T-helper 1 cell (primary cell): Measurements from ENCODE around the gene SUN1.

Experiments used
- DNase-seq, 5 donors: peaks; one replicate each; pipeline ENCODE4 v3.0.0-alpha.2; 2012 to 2020

SUN1 gene

DNA sequence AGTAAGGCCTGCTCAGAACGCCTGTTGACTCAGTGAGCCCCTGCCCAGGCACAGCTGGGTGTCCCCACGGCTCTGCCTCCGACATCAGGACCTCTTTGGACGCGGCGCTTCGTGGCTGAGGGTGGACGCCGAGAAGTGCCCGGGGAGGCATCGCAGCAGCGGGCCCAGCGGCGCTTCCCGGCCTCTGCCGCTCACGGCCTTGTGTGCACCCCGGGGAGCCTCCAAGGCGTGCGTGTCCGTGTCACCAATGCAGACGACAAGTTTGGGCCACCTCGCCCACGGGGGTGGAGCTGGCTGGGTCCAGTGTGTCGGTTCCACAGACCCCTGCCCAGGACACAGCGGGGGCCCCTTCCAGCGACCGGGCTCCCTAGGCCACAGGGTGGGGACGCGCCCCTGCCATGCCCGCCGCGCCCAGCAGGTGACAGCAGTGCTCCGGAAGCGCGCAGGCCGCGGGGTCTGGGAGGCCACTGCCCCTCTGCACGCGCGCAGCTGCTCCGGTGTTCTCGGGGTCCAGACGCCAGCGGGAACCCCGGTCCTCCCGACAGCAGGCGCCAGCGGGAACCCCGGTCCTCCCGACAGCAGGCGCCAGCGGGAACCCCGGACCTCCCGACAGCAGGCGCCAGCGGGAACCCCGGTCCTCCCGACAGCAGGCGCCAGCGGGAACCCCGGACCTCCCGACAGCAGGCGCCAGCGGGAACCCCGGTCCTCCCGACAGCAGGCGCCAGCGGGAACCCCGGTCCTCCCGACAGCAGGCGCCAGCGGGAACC lies 76.5 kb downstream of the SUN1 start:
- peak in 2 of 5 donors; percentile 31 to 48 for DNase-seq

DNA sequence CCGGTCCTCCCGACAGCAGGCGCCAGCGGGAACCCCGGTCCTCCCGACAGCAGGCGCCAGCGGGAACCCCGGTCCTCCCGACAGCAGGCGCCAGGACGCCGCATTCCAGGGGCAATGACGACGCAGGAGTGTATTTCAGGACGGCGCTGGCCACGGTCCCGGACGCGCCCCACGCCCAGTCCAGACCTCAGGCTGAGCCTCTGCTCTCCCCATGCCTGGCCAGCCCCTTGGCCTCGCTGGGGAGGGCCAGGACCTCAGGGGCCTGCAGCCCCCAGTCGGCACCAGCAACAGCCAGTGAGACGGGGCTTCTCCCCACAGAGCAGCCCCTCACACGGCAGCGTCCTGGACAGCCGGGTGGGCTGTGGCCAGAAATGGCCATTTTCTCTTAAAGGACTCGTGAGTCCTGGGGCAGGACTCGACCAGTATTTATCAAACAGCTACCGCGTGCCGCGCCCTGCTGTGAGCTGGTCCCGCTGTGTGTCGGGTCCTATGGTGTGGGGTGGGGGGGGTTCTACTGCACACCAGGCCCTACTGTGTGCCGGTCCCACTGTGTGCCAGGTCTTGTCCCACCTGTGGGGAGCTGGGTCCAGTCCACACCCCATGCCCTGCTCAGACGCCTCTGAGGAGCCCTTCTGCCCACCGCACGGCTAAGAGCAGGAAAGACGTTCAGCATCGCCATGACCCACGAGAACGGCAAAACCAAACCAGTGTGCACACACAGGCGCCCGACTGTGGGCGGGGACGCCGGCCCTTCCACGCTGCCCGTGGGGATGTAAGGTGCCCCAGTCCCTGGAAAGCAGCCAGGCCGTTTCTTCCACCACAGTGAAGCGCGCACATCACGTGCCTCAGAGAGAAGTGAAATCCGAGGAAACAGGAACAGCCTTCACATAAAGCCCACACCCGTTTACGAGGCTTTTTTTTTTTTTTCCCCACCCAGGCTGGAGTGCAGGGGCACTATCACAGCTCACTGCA lies 77.4 kb downstream of the SUN1 start:
- no peak for DNase-seq

DNA sequence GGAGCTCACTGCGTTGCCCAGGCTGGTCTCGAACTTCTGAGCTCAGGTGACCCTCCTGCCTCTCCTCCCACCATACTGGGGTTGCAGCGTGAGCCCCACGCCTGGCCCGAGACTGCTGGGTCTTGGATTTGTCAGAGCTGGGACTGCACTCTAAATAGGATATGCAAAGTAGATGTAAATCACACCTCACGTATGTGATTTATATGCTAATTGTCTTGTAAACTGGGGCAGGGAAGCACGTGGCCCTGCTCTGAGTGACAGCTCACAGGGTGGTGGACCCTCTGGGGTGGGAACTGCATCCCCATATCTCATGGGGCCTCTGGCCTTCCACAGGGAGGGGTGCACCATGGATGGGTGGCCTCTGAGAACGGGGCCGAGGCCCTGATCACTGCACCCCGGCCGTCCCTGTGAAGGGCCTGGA lies 78.2 kb downstream of the SUN1 start:
- no peak for DNase-seq

GRCh38 chr7:910931-911431 lies 78.7 kb downstream of the SUN1 start:
- no peak for DNase-seq

- DNase-seq = no peak
Measured at GRCh38 chr7:911791-912480, 79.7 kb downstream of the SUN1 start.

GRCh38 chr7:913736-914520 lies 81.7 kb downstream of the SUN1 start:
- DNase-seq = no peak

DNA sequence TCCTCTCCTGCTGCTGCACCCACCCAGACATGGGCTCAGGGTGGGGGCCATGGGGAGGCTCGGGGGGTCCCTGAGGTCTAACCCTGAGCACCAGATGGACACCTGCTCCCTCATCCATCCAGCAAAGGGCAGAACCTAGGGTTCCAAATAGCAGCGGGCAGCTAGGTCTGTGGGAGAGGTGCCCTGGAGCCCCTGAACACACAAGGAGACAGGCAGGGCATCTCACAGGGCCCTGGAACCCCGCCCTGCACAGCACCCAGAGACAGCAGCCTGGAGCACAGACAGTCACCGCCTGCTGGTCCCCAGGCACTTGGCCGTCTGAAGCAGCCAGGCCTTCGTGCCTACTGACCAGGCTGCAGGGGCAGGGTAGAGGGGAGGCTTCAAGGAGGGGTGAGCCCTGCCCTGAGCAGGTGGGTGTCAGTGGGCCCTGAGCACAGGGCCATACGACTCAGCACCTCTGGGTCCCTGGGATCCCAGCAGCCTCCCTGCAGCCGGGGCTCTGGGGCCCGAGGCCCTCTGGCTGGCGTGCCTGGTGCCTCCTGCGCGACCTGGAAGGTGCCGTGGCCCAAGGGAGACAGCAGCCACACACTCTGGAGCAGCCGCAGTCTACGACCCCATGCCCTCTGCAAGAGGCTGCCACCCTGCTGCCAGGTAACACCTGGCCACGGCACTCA lies 82.4 kb downstream of the SUN1 start:
- DNase-seq = no peak

- no peak for DNase-seq
Measured at GRCh38 chr7:915291-916218, 83.3 kb downstream of the SUN1 start.

- no peak for DNase-seq
Measured at GRCh38 chr7:916291-916941, 84.1 kb downstream of the SUN1 start.

GRCh38 chr7:917255-918117 lies 85.2 kb downstream of the SUN1 start:
- no peak for DNase-seq

DNA sequence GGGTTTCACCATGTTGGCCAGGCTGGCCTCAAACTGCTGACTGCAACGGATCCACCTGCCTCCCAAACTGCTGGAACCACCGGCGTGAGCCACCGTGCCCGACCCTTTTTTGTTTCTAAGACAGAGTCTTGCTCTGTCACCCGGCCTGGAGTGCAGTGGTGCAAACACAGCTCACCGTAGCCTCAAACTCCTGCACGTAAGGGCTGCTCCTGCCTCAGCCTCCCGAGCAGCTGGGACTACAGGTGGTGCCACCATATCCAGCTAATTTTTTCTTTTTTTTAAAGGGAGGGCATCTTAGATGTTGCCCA lies 85.8 kb downstream of the SUN1 start:
- no peak for DNase-seq

DNA sequence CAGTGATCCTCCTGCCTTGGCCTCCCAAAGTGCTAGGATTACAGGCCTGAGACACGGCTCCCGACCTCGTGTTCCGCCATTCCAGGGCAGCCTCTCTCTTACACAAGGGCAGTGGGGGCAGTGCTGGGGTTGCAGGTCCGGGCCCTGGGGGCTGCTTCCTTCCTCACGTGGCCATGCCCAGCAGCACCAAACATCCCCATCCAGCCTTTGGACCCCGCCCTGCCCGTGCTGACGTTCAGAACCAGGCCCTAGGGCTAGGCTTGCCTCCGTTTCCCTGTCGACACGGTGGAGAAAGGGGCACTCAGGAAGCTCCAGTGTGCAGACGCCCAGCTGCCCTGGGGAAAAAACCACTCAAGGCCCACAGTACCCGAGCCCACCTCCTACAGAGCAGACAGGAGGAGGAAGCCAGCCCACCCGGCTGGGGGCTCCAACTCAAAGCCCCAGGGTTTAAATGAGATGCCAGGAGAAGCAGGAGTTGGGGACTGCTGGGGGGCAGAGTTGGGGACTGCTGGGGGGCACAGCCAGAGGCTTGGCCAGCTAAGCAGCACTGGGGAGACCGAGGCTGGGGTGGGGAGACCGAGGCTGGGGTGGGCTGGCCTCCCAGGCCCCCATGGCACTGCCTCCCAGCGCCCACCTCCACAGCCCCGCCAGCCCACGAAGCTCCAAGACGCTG lies 86.3 kb downstream of the SUN1 start:
- peak in 1 of 5 donors; percentile 8 for DNase-seq

DNA sequence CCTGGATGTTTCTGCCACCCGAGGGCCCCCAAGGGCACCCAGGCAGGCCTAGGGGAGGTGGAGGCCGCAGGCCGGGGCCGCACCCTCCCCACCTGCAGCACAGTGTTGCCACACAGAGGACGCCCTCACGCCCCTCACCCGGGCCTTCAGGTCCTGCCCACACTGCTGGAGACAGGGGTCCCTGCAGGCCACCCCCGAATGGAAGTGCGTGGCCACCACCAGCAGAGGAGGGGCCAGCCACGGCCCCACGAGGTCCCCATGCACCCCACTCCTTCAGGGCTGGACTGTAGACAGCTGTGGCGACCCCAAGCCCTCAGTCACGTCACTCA lies 86.8 kb downstream of the SUN1 start:
- DNase-seq = peak in 1 of 5 donors; percentile 5

DNA sequence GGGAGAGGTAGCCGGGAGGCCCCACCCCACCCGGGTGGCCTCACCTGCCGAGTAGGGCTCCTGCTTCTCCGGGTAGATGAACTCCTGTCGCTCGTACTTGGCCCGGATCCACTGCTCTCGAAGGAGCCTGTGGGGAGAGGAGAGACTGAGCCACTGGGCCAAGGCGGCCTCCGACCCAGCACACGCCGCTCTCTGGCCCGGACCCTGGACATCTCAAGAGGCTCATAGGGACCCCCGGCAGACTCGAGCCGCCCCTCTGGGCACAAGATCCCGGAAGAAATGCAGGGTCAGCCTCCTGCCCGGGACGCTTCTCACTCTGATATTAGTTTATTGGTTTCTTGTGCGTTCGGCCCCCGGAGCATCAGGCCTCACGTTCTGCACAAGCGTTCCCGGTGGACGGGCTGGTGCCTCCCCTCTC lies 87.7 kb downstream of the SUN1 start:
- no peak for DNase-seq

GRCh38 chr7:920351-921070 lies 88.2 kb downstream of the SUN1 start:
- DNase-seq = no peak

GRCh38 chr7:921071-921461 lies 88.8 kb downstream of the SUN1 start:
- DNase-seq = peak in 1 of 5 donors; percentile 2

GRCh38 chr7:921581-922333 lies 89.5 kb downstream of the SUN1 start:
- peak in 1 of 5 donors; percentile 12 for DNase-seq
